Thyroid gland (tissue), 4 donors: ENCODE data around the gene RNF126.
"Not testable (repeated sequence)": the region's sequence is repeated elsewhere in the genome, so short reads cannot be mapped to it uniquely, and the experiment has no call there.

Experiments used
- POLR2A ChIP-seq, 2 donors: fragments of 450-650 bp; IDR thresholded peaks; one replicate each; pipeline ENCODE4 v1.6.1; 2017; ENCODE audit warnings: antibody characterized with exemption in 2 of 2, mild to moderate bottlenecking in 2 of 2, moderate library complexity in 1 of 2
- TF ChIP-seq, protein P1 (sequence below), 6 experiments: fragments of 200-600 bp in 3 of 6; fragments of 450-650 bp in 3 of 6; sonication (generic) in 3 of 6; IDR thresholded peaks; one replicate each; pipeline ENCODE4 v1.5.1; 2016 to 2019; ENCODE audit warnings: antibody characterized with exemption in 6 of 6, mild to moderate bottlenecking in 2 of 6, inconsistent platforms in 1 of 6, moderate library complexity in 1 of 6

DNA sequence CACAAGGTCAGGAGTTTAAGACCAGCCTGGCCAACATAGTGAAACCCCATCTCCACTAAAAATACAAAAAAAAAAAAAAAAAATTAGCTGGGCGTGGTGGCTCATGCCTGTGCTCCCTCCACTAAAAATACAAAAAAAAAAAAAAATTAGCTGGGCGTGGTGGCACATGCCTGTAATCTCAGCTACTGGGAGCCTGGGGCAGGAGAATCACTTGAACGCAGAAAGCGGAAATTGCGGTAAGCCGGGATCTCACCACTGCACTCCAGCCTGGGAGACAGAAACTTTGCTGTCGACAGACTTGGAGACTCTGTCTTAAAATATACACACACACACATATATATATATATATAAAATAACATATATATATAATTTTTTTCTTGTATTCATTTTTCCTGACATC lies 36.4 kb downstream of the RNF126 start:
- TF ChIP-seq, protein P1, sequence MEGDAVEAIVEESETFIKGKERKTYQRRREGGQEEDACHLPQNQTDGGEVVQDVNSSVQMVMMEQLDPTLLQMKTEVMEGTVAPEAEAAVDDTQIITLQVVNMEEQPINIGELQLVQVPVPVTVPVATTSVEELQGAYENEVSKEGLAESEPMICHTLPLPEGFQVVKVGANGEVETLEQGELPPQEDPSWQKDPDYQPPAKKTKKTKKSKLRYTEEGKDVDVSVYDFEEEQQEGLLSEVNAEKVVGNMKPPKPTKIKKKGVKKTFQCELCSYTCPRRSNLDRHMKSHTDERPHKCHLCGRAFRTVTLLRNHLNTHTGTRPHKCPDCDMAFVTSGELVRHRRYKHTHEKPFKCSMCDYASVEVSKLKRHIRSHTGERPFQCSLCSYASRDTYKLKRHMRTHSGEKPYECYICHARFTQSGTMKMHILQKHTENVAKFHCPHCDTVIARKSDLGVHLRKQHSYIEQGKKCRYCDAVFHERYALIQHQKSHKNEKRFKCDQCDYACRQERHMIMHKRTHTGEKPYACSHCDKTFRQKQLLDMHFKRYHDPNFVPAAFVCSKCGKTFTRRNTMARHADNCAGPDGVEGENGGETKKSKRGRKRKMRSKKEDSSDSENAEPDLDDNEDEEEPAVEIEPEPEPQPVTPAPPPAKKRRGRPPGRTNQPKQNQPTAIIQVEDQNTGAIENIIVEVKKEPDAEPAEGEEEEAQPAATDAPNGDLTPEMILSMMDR (IDR thresholded peaks at IDR 0.05) = not testable (repeated sequence)
- TF ChIP-seq POLR2A (IDR thresholded peaks at IDR 0.05) = not testable (repeated sequence)
